Measurements from ENCODE around the gene CUX1.

- TF ChIP-seq, protein P1, sequence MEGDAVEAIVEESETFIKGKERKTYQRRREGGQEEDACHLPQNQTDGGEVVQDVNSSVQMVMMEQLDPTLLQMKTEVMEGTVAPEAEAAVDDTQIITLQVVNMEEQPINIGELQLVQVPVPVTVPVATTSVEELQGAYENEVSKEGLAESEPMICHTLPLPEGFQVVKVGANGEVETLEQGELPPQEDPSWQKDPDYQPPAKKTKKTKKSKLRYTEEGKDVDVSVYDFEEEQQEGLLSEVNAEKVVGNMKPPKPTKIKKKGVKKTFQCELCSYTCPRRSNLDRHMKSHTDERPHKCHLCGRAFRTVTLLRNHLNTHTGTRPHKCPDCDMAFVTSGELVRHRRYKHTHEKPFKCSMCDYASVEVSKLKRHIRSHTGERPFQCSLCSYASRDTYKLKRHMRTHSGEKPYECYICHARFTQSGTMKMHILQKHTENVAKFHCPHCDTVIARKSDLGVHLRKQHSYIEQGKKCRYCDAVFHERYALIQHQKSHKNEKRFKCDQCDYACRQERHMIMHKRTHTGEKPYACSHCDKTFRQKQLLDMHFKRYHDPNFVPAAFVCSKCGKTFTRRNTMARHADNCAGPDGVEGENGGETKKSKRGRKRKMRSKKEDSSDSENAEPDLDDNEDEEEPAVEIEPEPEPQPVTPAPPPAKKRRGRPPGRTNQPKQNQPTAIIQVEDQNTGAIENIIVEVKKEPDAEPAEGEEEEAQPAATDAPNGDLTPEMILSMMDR (IDR thresholded peaks at IDR 0.05; ENCODE audit: insufficient read depth, low read length), result no peak
- TF ChIP-seq POLR2AphosphoS5 (IDR thresholded peaks at IDR 0.05; ENCODE audit: low read depth), result no peak
Measured at GRCh38 chr7:102225025-102225424, 407.6 kb downstream of the CUX1 start.

Measured in HL-60 (cell line).